Measurements from ENCODE around the gene GSDME. TPM values are rescaled to one million over a fixed set of nuclear protein-coding genes. Genes with fewer than 3 reads are reported as not detected.

GSDME gene
- total and polyA plus RNA-seq, 2 of the 4 experiments (the other 2 are of a cell fraction) = 75.2 to 78.7 TPM

DNA sequence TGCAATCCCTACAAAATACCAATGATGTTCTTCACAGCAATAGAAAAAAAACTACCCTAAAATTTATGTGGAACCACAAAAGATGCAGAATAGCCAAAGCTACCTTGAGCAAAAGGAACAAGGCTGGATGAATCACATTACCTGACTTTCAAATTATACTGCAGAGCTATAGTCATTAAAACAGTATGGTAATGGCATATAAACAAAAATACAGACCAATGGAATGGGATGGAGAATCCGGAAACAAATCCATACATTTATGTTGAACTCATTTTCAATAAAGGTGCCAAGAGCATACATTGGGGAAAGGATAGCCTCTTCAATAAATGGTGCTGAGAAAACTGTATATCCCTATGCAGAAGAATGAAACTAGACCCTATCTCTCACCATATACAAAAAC lies 18.7 kb downstream of the GSDME start:
- Histone ChIP-seq H3K4me2 (ENCODE audit: low read depth, low read length) (no peak overlapping the region), H3K14ac (replicated peaks; ENCODE audit: low read depth, low read length) (no peak overlapping the region), H3K36me3 (ENCODE audit: control insufficient read depth, insufficient read depth, low read length) (peaks cover 2% of the 10 kb centered on the region; the same call in 1 of the 2 replicates), H3K79me1 (ENCODE audit: low read depth in 1 of 2, low read length in 2 of 2) (peaks cover 22 to 36% of the 10 kb centered on the region in 2 experiments), H3K4me3 (ENCODE audit: insufficient read depth, low read depth, low read length) (no peak overlapping the region), H2AFZ (replicated peaks; ENCODE audit: low read length, poor library complexity) (no peak overlapping the region), H2BK5ac (ENCODE audit: low read depth, low read length, poor library complexity, severe bottlenecking) (no peak overlapping the region), H3K9ac (ENCODE audit: low read depth, low read length) (no peak overlapping the region), H2BK120ac (ENCODE audit: low read depth, low read length) (no peak overlapping the region), H4K5ac (ENCODE audit: low read depth, low read length) (no peak overlapping the region), H3K56ac (ENCODE audit: extremely low read depth, insufficient read depth, low read length) (no peak overlapping the region), H4K8ac (ENCODE audit: low read depth in 2 of 2, low read length in 2 of 2) (no peak overlapping the region), H3K4ac (ENCODE audit: low read depth, low read length) (no peak overlapping the region), H3K4me1 (ENCODE audit: control insufficient read depth, insufficient read depth, low read length) (peaks cover 28% of the 10 kb centered on the region), H3K27ac (ENCODE audit: insufficient read depth, low read length) (no peak overlapping the region), H2BK20ac (ENCODE audit: low read depth, low read length) (no peak overlapping the region), H3K23ac (ENCODE audit: low read depth, low read length) (no peak overlapping the region), H3K9me1 (ENCODE audit: insufficient read depth, low read length) (peaks cover 20% of the 10 kb centered on the region), H4K20me1 (ENCODE audit: insufficient read depth, low read length) (no peaks in the 10 kb centered on the region; the same call in 1 of the 2 replicates), H4K91ac (ENCODE audit: insufficient read depth, low read depth, low read length) (no peak overlapping the region), H2AK5ac (ENCODE audit: low read depth, low read length) (no peak overlapping the region), H2AK9ac (replicated peaks; ENCODE audit: low read depth, low read length, poor library complexity) (no peak overlapping the region), H3K18ac (ENCODE audit: low read depth, low read length) (no peak overlapping the region), H3K9me3 (ENCODE audit: control insufficient read depth, insufficient read depth, low read length) (no peaks in the 10 kb centered on the region), H3K27me3 (ENCODE audit: control insufficient read depth, insufficient read depth, low read length) (no peaks in the 10 kb centered on the region), H2BK15ac (ENCODE audit: low read depth, low read length) (no peak overlapping the region)
- TF ChIP-seq BHLHE40 (IDR thresholded peaks at IDR 0.05; ENCODE audit: low read depth, low read length) = no peak
- no peak for TF ChIP-seq MXI1 (IDR thresholded peaks at IDR 0.05; ENCODE audit: borderline replicate concordance, low read depth, low read length)
- no peak for TF ChIP-seq RFX5 (IDR thresholded peaks at IDR 0.05; ENCODE audit: low read depth, low read length)
- intact Hi-C loops (cut with micrococcal nuclease) (no loop called here), dilution Hi-C loops (cut with HindIII; ENCODE audit: low sequenced_read_pairs, unreplicated experiment) (no loop called here), in situ Hi-C loops (cut with MboI; ENCODE audit: low sequenced_read_pairs) (no loop called here)
- ATAC-seq (ENCODE audit: low read depth) (no peak), DNase-seq (no peak)
- POLR2A ChIA-PET (ENCODE audit: unreplicated experiment) = no interaction called here
- CTCF ChIA-PET = no interaction called here
- no CpG with 5 or more reads among the region's 1 CpG for WGBS, 2 experiments (ENCODE audit: extremely low coverage in 2 of 2, insufficient read length in 1 of 2)
- BruUV-seq (replicated peaks) = no TSS peak
